Esophagus squamous epithelium (tissue), 4 donors: ENCODE data around the gene KCNJ6.

ENCODE experiments used
- CTCF ChIP-seq, 6 experiments: fragments of 450-650 bp in 4 of 6; fragments of 200-600 bp in 2 of 6; sonication (generic) in 2 of 6; IDR thresholded peaks; one replicate each; pipeline ENCODE4 v1.5.1; 2016 to 2019; ENCODE audit warnings: antibody characterized with exemption in 6 of 6, mild to moderate bottlenecking in 4 of 6, moderate library complexity in 4 of 6
- POLR2A ChIP-seq, 4 donors: fragments of 450-650 bp; IDR thresholded peaks; one replicate each; pipeline ENCODE4 v1.6.1; 2017; ENCODE audit warnings: antibody characterized with exemption in 4 of 4, mild to moderate bottlenecking in 4 of 4, moderate library complexity in 3 of 4

GRCh38 chr21:37817242-37817641, 99.0 kb downstream of the KCNJ6 start:
- TF ChIP-seq POLR2A (IDR thresholded peaks at IDR 0.05) (no peak), CTCF (IDR thresholded peaks at IDR 0.05) (no peak)
